ENCODE data around the gene CFAP251. TPM values are rescaled to one million over a fixed set of nuclear protein-coding genes. Genes with fewer than 3 reads are reported as not detected.

CFAP251 gene
- polyA plus RNA-seq, 1 experiment, result 1.3 TPM

GRCh38 chr12:122020795-122021192, 102.4 kb downstream of the CFAP251 start:
- no peak overlapping the region for H3K4me3 ChIP-seq (ENCODE audit: low read depth, low read length)
- CTCF ChIA-PET, result interaction anchor here (1.0 to 1.5 kb wide), 2 partner anchors 14 to 226 kb away, joined by 3 to 4 read pairs; no protein-coding TSS in a partner anchor
- no peak for TF ChIP-seq CTCF (IDR thresholded peaks at IDR 0.05; ENCODE audit: insufficient read depth, low read depth, low read length)
- H3K27me3 ChIP-seq (ENCODE audit: control insufficient read depth, insufficient read depth, low read length), result no peaks in the 10 kb centered on the region
- DNase-seq (ENCODE audit: low read depth), result no peak
- no peaks in the 10 kb centered on the region for H3K36me3 ChIP-seq (ENCODE audit: control insufficient read depth, insufficient read depth, low read length)
- POLR2A ChIA-PET, result no interaction called here

- H3K27me3 ChIP-seq (ENCODE audit: control insufficient read depth, insufficient read depth, low read length), result no peaks in the 10 kb centered on the region
- DNase-seq (ENCODE audit: low read depth), result no peak
- CTCF ChIA-PET, result interaction anchor here (0.8 to 1.5 kb wide), 3 partner anchors 14 to 227 kb away, joined by 3 to 4 read pairs (median 4); no protein-coding TSS in a partner anchor
- TF ChIP-seq CTCF (IDR thresholded peaks at IDR 0.05; ENCODE audit: insufficient read depth, low read depth, low read length), result no peak
- no peaks in the 10 kb centered on the region for H3K36me3 ChIP-seq (ENCODE audit: control insufficient read depth, insufficient read depth, low read length)
- POLR2A ChIA-PET, result no interaction called here
- peak overlapping the region; percentile 55 for H3K4me3 ChIP-seq (ENCODE audit: low read depth, low read length)
Measured at GRCh38 chr12:122021193-122021821, 102.9 kb downstream of the CFAP251 start.

- no peak for TF ChIP-seq CTCF (IDR thresholded peaks at IDR 0.05; ENCODE audit: insufficient read depth, low read depth, low read length)
- Histone ChIP-seq H3K36me3 (ENCODE audit: control insufficient read depth, insufficient read depth, low read length) (no peaks in the 10 kb centered on the region), H3K4me3 (ENCODE audit: low read depth, low read length) (peak within 1 kb of the TSS; percentile 55), H3K27me3 (ENCODE audit: control insufficient read depth, insufficient read depth, low read length) (no peaks in the 10 kb centered on the region)
- CTCF ChIA-PET, result interaction anchor here (0.8 to 1.5 kb wide), 3 partner anchors 15 to 227 kb away, joined by 3 to 4 read pairs (median 4); no protein-coding TSS in a partner anchor
- DNase-seq (ENCODE audit: low read depth), result no peak
- POLR2A ChIA-PET, result no interaction called here
Measured at GRCh38 chr12:122021822-122022392, 103.5 kb downstream of the CFAP251 start, which contains the start of gene BCL7A. Gene BCL7A, plus strand, starts transcription at chr12:122021884. Its CDS starts 208 bp downstream, at chr12:122022092.

GRCh38 chr12:122022393-122023338, 104.3 kb downstream of the CFAP251 start:
- POLR2A ChIA-PET, result no interaction called here

More at GRCh38 chr12:122022393-122023338, 104.3 kb downstream of the CFAP251 start:
- CTCF ChIA-PET, result interaction anchor here (0.9 to 1.5 kb wide), 5 partner anchors 17 to 106 kb away, joined by 3 to 6 read pairs (median 3); partner anchors contain the start of gene CFAP251
- Histone ChIP-seq H3K4me3 (ENCODE audit: low read depth, low read length) (peak overlapping the region; percentile 55), H3K36me3 (ENCODE audit: control insufficient read depth, insufficient read depth, low read length) (no peaks in the 10 kb centered on the region), H3K27me3 (ENCODE audit: control insufficient read depth, insufficient read depth, low read length) (no peaks in the 10 kb centered on the region)
- TF ChIP-seq CTCF (IDR thresholded peaks at IDR 0.05; ENCODE audit: insufficient read depth, low read depth, low read length), result no peak
- DNase-seq (ENCODE audit: low read depth), result no peak

Measured in BJ (cell line).